Endothelial cell of umbilical vein (primary cell): ENCODE measurements around the gene CCR5. TPM values are rescaled to one million over a fixed set of nuclear protein-coding genes. Genes with fewer than 3 reads are reported as not detected.

Experiments used
- BruUV-seq: library from RNA; stranded (reverse); fragments of 400-500 nt; replicated peaks from 2 replicates; lab custom pipeline; 2021; lab: Mats Ljungman, UMichigan
- CTCF ChIA-PET: fragments of 300-600, 350-600 bp; sonication (Branson Sonifier 250); formaldehyde crosslinking; loops from one replicate; lab custom pipeline; 2021; ENCODE audit warnings: antibody characterized with exemption, inconsistent platforms; lab: Charles Lee
- POLR2A ChIA-PET: fragments of 300-600, 350-600 bp; sonication (Branson Sonifier 250); formaldehyde crosslinking; loops from one replicate; lab custom pipeline; 2021; ENCODE audit warnings: antibody characterized with exemption, inconsistent platforms; lab: Charles Lee
- DNase-seq: peaks from one replicate; pipeline ENCODE4 v3.0.0-alpha.2; 2011; ENCODE audit warnings: low read depth, low spot score
- FAIRE-seq: peaks from 2 replicates; lab custom pipeline; 2011; peaks lifted over from hg19 to GRCh38; lab: Jason Lieb, UNC
- H2AFZ ChIP-seq: 2 replicates; pipeline ENCODE4 v1.6.0; 2012; ENCODE audit warnings: low read depth, low read length, control low read depth, inconsistent platforms
- H3K27ac ChIP-seq: 2 replicates; pipeline ENCODE4 v1.5.1; 2011; ENCODE audit warnings: low read depth, mild to moderate bottlenecking, control low read depth, low read length, moderate library complexity; ENCODE audit not compliant: insufficient read depth
- H3K27me3 ChIP-seq, 2 experiments: 2 replicates each; pipeline versions ENCODE4 v1.6.0 to v1.6.1; 2011; ENCODE audit warnings: low read length in 2 of 2, mixed read lengths in 1 of 2; ENCODE audit not compliant: control insufficient read depth in 2 of 2, insufficient read depth in 2 of 2
- H3K36me3 ChIP-seq, 2 experiments: 2 replicates in 1 of 2; 3 replicates in 1 of 2; pipeline ENCODE4 v1.5.1; 2011; ENCODE audit warnings: low read length in 2 of 2, mild to moderate bottlenecking in 1 of 2, moderate library complexity in 1 of 2; ENCODE audit not compliant: control insufficient read depth in 2 of 2, insufficient read depth in 2 of 2; ENCODE audit errors: extremely low read depth in 1 of 2
- H3K4me1 ChIP-seq: 3 replicates; pipeline ENCODE4 v1.5.1; 2011; ENCODE audit warnings: mild to moderate bottlenecking, low read length; ENCODE audit not compliant: control insufficient read depth, insufficient read depth; ENCODE audit errors: extremely low read depth
- H3K4me2 ChIP-seq: 2 replicates; pipeline ENCODE4 v1.6.1; 2011; ENCODE audit warnings: low read length, control low read depth, mixed read lengths; ENCODE audit not compliant: insufficient read depth
- H3K4me3 ChIP-seq, 3 experiments: fragments of 200-600 bp in 1 of 3; sonication (generic), shearing (Covaris generic) in 1 of 3; replicated peaks in 1 of 3; 2 replicates each; pipeline ENCODE4 v1.5.1; 2011 to 2016; ENCODE audit warnings: control low read depth in 3 of 3, low read length in 3 of 3, mild to moderate bottlenecking in 2 of 3, inconsistent platforms in 1 of 3, low read depth in 1 of 3, moderate library complexity in 1 of 3; ENCODE audit not compliant: insufficient read depth in 1 of 3
- H3K79me2 ChIP-seq: 2 replicates; pipeline ENCODE4 v1.6.0; 2012; ENCODE audit warnings: low read length, inconsistent platforms; ENCODE audit not compliant: control insufficient read depth, insufficient read depth
- H3K9ac ChIP-seq: replicated peaks from 2 replicates; pipeline ENCODE3; 2011; ENCODE audit warnings: low read length, control low read depth; ENCODE audit not compliant: insufficient read depth; ENCODE audit errors: extremely low read depth
- H3K9me1 ChIP-seq: replicated peaks from 3 replicates; pipeline ENCODE4 v1.6.0; 2011; ENCODE audit warnings: mild to moderate bottlenecking, low read length; ENCODE audit not compliant: control insufficient read depth, insufficient read depth; ENCODE audit errors: extremely low read depth
- H3K9me3 ChIP-seq: replicated peaks from 2 replicates; pipeline ENCODE4 v1.5.1; 2012; ENCODE audit warnings: low read length, inconsistent platforms; ENCODE audit not compliant: control insufficient read depth, insufficient read depth
- H4K20me1 ChIP-seq: replicated peaks from 2 replicates; pipeline ENCODE3; 2011; ENCODE audit warnings: mild to moderate bottlenecking, low read length; ENCODE audit not compliant: control insufficient read depth, insufficient read depth; ENCODE audit errors: extremely low read depth
- CTCF ChIP-seq, 2 donors: IDR thresholded peaks; 1 replicate in 1 of 2; 2 replicates in 1 of 2; pipeline ENCODE4 v1.5.1; 2011; ENCODE audit warnings: low read length in 2 of 2, mild to moderate bottlenecking in 2 of 2, moderate library complexity in 2 of 2, control low read depth in 1 of 2, inconsistent platforms in 1 of 2, low read depth in 1 of 2; ENCODE audit not compliant: insufficient read depth in 1 of 2; ENCODE audit errors: extremely low read depth in 1 of 2
- EZH2 ChIP-seq: IDR thresholded peaks from 2 replicates; pipeline ENCODE4 v1.6.1; 2012; ENCODE audit warnings: borderline replicate concordance, low read depth, mild to moderate bottlenecking, moderate library complexity, low read length, inconsistent platforms; ENCODE audit not compliant: severe bottlenecking
- FOS ChIP-seq: IDR thresholded peaks from 2 replicates; pipeline ENCODE4 v1.6.1; 2011; ENCODE audit warnings: mild to moderate bottlenecking, low read length, moderate library complexity, borderline replicate concordance; ENCODE audit not compliant: insufficient read depth
- GATA2 ChIP-seq: IDR thresholded peaks from 2 replicates; pipeline ENCODE4 v1.7.0; 2011; ENCODE audit warnings: low read depth, mild to moderate bottlenecking, moderate library complexity, mixed read lengths, low read length; ENCODE audit not compliant: insufficient read length, insufficient read depth
- JUN ChIP-seq: IDR thresholded peaks from 2 replicates; pipeline ENCODE4 v1.6.1; 2011; ENCODE audit warnings: borderline replicate concordance, low read depth; ENCODE audit not compliant: insufficient read length, insufficient read depth
- MAX ChIP-seq: IDR thresholded peaks from 2 replicates; pipeline ENCODE4 v1.6.1; 2011; ENCODE audit not compliant: insufficient read depth, insufficient read length
- MYC ChIP-seq: IDR thresholded peaks from one replicate; pipeline ENCODE4 v1.6.1; 2011; ENCODE audit warnings: mild to moderate bottlenecking, low read depth, low read length
- POLR2A ChIP-seq: IDR thresholded peaks from 2 replicates; pipeline ENCODE4 v1.6.1; 2012; ENCODE audit warnings: low read depth, mild to moderate bottlenecking, control low read depth, low read length
- POLR2AphosphoS5 ChIP-seq: IDR thresholded peaks from 2 replicates; pipeline ENCODE4 v1.6.1; 2012; ENCODE audit warnings: low read depth, mild to moderate bottlenecking, control low read depth, low read length, moderate library complexity; ENCODE audit not compliant: insufficient read depth
- dilution Hi-C: fragments of 300-500 bp; cut with MboI; formaldehyde crosslinking; loops from one replicate; pipeline ENCODE4 v1.15.0; 2019; ENCODE audit warnings: low sequenced_read_pairs; ENCODE audit not compliant: extremely low pct_ligation_motif_present
- intact Hi-C: fragments of 100-400 bp; cut with micrococcal nuclease; formaldehyde crosslinking; loops from one replicate; pipeline ENCODE4 v1.10.0; 2022
- polyA plus RNA-seq, 4 experiments: library from polyadenylated mRNA; depleted of rRNA in 3 of 4; stranded (reverse) in 3 of 4; unstranded in 1 of 4; fragments of >200 nt; gene quantifications; 2 replicates each; pipeline versions ENCODE4 v1.2.1 to v1.2.3, GENCODE V29; 2011 to 2012; ENCODE audit warnings: missing spikeins in 1 of 4
- total RNA-seq: library from RNA; stranded (reverse); gene quantifications from 2 replicates; pipeline ENCODE4 v1.2.3, GENCODE V29; 2021

CCR5 gene
- total and polyA plus RNA-seq, 2 donors (not counting 3 experiments of a cell fraction or from before 2014, with no cell fraction given), result not detected

GRCh38 chr3:46406788-46407611 is 36.3 kb downstream of the CCR5 start, which contains the start of the genes CCR5AS and CCRL2:
Gene CCR5AS (minus strand): TSS chr3:46407066.
Gene CCRL2 (plus strand): TSS chr3:46407259. CDS start chr3:46408080, 821 bp downstream.
- Histone ChIP-seq H3K4me1 (peaks cover 41% of the 10 kb centered on the region), H3K9me3 (no peaks in the 10 kb centered on the region), H3K79me2 (no peaks in the 10 kb centered on the region), H3K4me2 (peak within 1 kb of the TSS; percentile 93), H3K9me1 (no peaks in the 10 kb centered on the region), H3K27me3 (no peaks in the 10 kb centered on the region), H3K4me3 (peak within 1 kb of the TSS; percentile 19 to 67 (median 23)), H4K20me1 (no peaks in the 10 kb centered on the region), H2AFZ (peak within 1 kb of the TSS; percentile 89), H3K9ac (peak within 1 kb of the TSS; percentile 77), H3K27ac (peak within 1 kb of the TSS; percentile 63), H3K36me3 (no peaks in the 10 kb centered on the region)
- dilution Hi-C loops (no loop called here), intact Hi-C loops (loop anchor here (1.0 kb wide), 1 partner anchor 21 kb away; no protein-coding TSS in a partner anchor)
- TF ChIP-seq MYC, result no peak
- TF ChIP-seq JUN, result peak; percentile 18
- peak; percentile 38 for TF ChIP-seq POLR2AphosphoS5
- TF ChIP-seq CTCF (IDR thresholded peaks at IDR 0.05; ENCODE audit: extremely low read depth in 1 of 2, insufficient read depth in 1 of 2, low read depth in 1 of 2, low read length in 2 of 2), result no peak
- TF ChIP-seq GATA2, result peak; percentile 87
- peak; percentile 35 for TF ChIP-seq POLR2A
- TF ChIP-seq FOS, result peak; percentile 52
- TF ChIP-seq EZH2, result no peak
- peak; percentile 49 for TF ChIP-seq MAX
- BruUV-seq, result TSS peak; percentile 78
- ChIA-PET CTCF (interaction anchor here (0.5 to 6.8 kb wide), 8 partner anchors 9 to 1922 kb away, joined by 3 to 50 read pairs (median 4); no protein-coding TSS in a partner anchor), POLR2A (no interaction called here)
- DNase-seq (peak; percentile 86), FAIRE-seq (peak; percentile 85)
